NCI-H187 treated with DMSO at 0.1 percent for 48 hours (cell line): ENCODE measurements around the gene FLNB.

Source experiments
- DNase-seq: peaks from one replicate; lab custom pipeline; 2025; lab: John Stamatoyannopoulos, UW

Gene FLNB

GRCh38 chr3:58009026-58009748 is 965 bp downstream of the FLNB start:
- DNase-seq, result no peak

GRCh38 chr3:58009749-58010535 is 1.7 kb downstream of the FLNB start:
- no peak for DNase-seq

GRCh38 chr3:58010562-58010961 is 2.3 kb downstream of the FLNB start:
- no peak for DNase-seq

GRCh38 chr3:58011580-58011979 is 3.4 kb downstream of the FLNB start:
- no peak for DNase-seq

GRCh38 chr3:58012302-58012701 is 4.1 kb downstream of the FLNB start:
- DNase-seq, result no peak

GRCh38 chr3:58013099-58013498 is 4.9 kb downstream of the FLNB start:
- no peak for DNase-seq

- DNase-seq, result no peak
Observed at GRCh38 chr3:58013973-58014649, 5.9 kb downstream of the FLNB start.

GRCh38 chr3:58015520-58015915 is 7.3 kb downstream of the FLNB start:
- no peak for DNase-seq

GRCh38 chr3:58016710-58017109 is 8.5 kb downstream of the FLNB start:
- no peak for DNase-seq

GRCh38 chr3:58018892-58019742 is 10.9 kb downstream of the FLNB start:
- no peak for DNase-seq

GRCh38 chr3:58020783-58021071 is 12.5 kb downstream of the FLNB start:
- no peak for DNase-seq

GRCh38 chr3:58021072-58021959 is 13.1 kb downstream of the FLNB start:
- no peak for DNase-seq

GRCh38 chr3:58021962-58022361 is 13.7 kb downstream of the FLNB start:
- no peak for DNase-seq

- DNase-seq, result no peak
Observed at GRCh38 chr3:58022490-58022889, 14.3 kb downstream of the FLNB start.

GRCh38 chr3:58023531-58023930 is 15.3 kb downstream of the FLNB start:
- no peak for DNase-seq

GRCh38 chr3:58025406-58025805 is 17.2 kb downstream of the FLNB start:
- DNase-seq, result no peak

- DNase-seq, result no peak
Observed at GRCh38 chr3:58025837-58026569, 17.8 kb downstream of the FLNB start.

- DNase-seq, result no peak
Observed at GRCh38 chr3:58026598-58026997, 18.4 kb downstream of the FLNB start.

- no peak for DNase-seq
Observed at GRCh38 chr3:58027704-58028317, 19.6 kb downstream of the FLNB start.

- no peak for DNase-seq
Observed at GRCh38 chr3:58028902-58029301, 20.7 kb downstream of the FLNB start.
